HG02610 (cell line): Measurements from ENCODE around the gene RFPL2.
"Not testable (repeated sequence)": the region's sequence is repeated elsewhere in the genome, so short reads cannot be mapped to it uniquely, and the experiment has no call there.

Experiments used
- ATAC-seq: cut with Tn5 transposase; IDR thresholded peaks from one replicate; pipeline ENCODE4 v1.9.1; 2021; ENCODE audit warnings: mild to moderate bottlenecking, moderate library complexity; ENCODE audit not compliant: unreplicated experiment

Gene RFPL2

DNA sequence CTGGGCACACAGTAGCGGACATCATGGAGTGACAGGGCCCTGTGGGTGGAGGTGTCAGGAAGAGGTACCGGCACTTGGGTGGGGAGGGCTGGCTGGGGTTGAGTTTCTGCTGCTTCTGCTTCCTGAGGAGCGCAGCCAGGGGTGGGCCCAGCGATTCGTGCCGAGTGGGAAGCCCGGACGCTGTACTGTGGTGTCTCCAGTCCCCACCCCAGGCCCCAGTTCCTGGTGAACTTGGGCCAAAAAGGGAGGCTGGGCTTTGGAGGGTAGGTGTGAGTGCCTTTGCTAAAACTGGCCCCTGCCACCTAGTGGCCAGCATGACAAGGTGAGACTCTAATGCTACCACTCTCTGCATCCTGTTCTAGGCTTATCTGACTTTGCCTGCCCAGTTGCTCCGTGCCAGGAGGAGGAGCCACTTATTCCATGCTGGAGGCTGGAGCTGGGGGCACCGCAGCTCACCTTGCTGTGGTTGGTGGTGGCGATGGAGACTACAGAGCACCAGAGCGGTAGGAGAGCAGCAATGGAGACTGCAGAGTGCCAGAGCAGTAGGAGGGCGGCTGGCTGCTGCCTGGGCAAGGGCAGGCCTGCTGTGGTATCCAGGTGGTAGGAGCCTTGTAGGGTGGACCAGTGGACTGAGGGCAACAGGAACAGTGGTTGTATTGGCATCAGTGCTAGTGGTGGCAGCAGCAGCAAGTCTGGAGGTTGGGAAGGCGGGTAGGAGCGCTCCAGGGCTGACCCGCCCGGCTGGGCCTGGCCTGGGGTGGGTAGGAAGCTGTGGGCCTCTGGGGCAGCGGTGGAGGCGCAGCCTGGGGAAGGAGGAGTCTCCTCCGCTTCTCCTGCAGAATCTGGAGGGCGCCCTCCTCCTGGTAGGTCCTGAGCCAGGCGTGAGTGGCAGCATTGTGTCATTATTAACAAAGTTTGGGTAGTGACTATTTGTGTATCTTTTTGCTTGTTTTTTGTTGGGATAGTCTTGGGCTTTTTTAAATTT, 2.2 kb upstream of the RFPL2 start:
- no peak for ATAC-seq

DNA sequence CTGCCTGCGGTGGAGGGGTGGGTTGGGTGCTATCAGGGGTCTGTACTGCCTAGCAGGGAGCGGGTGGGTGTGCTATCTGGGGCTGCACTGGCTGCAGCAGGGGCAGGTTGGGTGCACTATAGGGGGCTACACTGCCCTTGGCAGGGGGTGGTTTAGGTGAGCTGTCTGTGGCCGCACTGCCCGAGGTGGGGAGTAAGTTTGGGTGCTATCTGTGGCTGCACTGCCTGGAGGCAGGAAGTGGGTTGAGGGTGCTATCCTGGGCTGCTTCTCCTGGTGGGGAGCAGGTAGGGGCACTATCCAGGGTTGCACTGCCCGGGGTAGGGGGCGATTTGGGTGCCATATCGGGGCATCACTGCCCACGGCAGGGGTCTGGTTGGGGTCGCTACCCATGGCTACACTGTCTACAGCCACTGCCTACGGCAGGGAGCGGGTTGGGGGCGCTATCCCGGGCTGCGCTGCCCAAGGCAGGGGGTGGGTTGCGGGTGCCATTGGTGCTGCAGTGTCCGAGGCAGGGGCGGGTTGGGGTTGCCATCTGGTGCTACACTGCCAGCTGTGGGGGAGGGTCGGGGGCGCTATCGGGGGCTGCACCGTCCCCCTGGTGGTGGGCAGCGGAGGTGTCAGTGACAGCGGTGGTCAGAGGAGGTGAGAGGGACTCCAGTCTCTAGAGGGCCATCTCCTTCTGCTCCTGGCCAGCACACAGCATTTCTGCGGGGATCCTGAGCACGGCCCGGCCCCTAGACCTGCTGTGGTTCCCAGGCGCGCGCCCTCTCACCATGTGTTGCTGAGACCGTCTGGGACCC, 1.3 kb upstream of the RFPL2 start:
- ATAC-seq = no peak

GRCh38 chr22:32204040-32204855, 625 bp downstream of the RFPL2 start:
- no peak for ATAC-seq

- ATAC-seq = no peak
Observed at GRCh38 chr22:32203181-32204039, 1.5 kb downstream of the RFPL2 start.

- ATAC-seq = no peak
Observed at GRCh38 chr22:32202539-32203180, 2.2 kb downstream of the RFPL2 start.

- no peak for ATAC-seq
Observed at GRCh38 chr22:32202161-32202538, 2.7 kb downstream of the RFPL2 start.

GRCh38 chr22:32200752-32201151, 4.1 kb downstream of the RFPL2 start:
- no peak for ATAC-seq

- no peak for ATAC-seq
Observed at GRCh38 chr22:32199961-32200360, 4.9 kb downstream of the RFPL2 start.

- ATAC-seq = no peak
Observed at GRCh38 chr22:32199341-32199740, 5.5 kb downstream of the RFPL2 start.

DNA sequence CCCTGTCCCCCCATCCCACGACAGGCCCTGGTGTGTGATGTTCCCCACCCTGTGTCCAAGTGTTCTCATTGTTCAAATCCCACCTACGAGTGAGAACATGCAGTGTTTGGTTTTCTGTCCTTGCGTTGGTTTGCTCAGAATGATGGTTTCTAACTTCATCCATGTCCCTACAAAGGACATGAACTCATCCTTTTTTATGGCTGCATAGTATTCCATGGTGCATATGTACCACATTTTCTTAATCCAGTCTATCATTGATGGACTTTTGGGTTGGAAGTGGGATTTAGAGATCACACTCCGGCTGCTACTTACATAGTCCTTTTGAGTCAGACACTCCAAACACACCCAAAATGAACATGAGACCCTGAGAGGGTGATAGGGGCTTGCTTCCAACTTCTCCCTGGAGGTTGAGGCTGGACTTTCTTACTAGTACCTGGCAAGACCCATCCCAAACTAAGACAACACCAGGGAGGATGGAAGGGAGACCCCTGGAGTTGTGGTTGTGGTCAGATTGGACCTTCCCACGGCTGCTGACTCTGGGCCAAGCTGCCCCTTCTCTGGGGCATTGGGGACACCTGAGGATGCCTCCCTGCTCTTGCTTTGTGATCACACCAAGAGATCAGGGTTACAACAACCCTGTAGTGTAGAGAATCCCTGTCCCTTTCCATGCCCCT, 7.2 kb downstream of the RFPL2 start:
- ATAC-seq = not testable (repeated sequence)

DNA sequence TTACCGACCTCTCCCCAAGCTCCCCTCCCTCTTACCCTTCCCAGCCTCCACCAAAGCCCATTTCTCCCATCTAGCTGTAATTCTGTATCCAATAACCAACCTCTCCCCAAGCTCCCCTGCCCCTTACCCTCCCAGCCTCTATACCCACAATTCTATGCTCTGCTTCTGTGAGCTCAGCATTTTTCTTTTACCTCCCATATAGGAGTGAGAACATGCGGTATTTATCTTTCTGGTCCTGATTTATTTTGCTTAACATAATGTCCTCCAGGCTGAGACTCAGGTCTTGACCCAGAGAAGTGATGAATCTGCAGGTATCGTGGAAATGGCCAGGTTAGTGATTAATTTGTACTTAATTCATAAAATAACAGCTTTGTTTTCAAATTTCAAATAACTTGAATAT, 9.0 kb downstream of the RFPL2 start:
- not testable (repeated sequence) for ATAC-seq

DNA sequence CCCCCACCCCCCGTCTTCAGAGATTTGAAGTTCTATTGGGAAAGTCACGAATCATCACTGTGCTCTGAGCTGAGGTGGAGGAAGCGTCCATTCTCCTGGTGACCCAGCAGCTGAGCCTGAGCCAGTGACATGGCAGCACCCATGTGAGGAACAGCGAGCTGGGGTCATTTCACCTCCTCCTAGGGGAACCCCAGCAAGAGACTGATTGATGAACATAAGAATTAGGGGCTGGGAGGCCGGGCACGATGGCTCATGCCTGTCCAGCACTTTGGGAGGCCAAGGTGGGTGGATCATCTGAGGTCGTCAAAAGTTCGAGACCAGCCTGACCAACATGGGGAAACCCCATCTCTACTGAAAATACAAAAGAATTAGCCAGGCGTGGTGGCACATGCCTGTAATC, 11.5 kb downstream of the RFPL2 start:
- ATAC-seq = not testable (repeated sequence)

DNA sequence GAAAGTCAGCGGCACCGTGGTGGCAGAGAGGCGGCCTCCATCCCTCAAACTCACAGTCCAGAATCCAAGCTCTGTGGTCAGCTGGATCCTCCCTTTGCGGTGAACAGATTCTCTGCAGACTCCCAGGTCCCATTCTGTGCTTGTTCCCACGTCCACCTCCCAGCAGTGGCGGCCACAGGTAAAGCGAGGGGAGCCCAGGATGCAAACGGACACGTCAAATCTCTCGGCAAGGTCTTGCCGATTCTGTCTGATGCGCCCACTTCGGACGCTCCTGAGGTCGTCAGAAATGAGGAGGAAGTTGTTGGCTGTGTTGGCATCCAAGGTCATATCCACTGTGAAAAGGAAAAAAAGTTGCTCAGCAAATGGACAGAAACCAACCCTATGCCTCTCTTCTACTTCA, 13.9 kb downstream of the RFPL2 start:
- not testable (repeated sequence) for ATAC-seq

DNA sequence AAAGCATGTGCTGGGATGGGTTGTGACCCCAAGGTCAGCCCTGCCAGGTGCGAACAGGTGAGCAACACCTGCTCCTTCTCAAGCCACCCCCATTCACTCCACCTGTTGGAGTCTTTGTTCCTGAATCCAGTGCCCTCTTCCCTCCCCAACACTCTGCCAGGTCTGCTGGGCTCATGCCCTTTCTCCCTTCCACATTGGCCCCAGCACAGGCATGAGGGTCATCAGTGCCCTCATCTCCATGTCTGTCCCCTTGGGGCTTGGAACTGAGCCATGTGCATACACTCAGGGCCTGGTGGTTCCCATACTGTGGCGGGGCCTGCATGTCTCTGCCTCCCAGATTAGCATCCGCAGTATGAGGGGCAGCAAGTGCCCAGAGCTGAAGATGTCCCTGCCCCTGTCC, 19.1 kb downstream of the RFPL2 start:
- ATAC-seq = no peak

- ATAC-seq = no peak
Observed at GRCh38 chr22:32183625-32184024, 21.2 kb downstream of the RFPL2 start.

- ATAC-seq = no peak
Observed at GRCh38 chr22:32181043-32181442, 23.8 kb downstream of the RFPL2 start.

DNA sequence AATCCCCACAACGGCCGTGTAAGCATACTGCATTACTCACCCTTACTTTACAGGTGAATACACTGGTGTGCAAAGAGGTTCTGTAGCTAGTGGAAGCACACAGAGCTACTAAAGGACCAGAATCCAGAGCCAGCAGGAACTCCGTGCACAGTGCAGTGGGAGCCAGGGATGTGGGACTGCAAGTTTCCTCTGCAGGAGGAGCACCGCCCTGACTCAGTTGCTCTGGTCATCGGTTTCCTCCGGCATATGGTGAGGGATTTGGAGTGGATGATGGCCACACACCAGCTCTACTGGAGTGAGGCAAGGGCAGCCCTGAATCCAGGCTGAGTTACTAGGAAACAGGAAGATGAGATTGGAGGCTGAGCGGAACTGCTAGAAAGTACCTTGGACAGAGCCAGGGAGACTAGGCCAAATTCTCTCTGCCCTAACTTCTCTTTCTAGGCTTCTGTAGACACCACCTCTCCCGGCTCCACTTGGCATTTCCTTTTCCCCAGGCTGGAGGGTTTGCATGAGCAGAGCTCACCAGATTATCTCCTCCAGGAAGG, 27.6 kb downstream of the RFPL2 start:
- ATAC-seq = no peak

- ATAC-seq = no peak
Observed at GRCh38 chr22:32175683-32176644, 28.9 kb downstream of the RFPL2 start.
